Coronary artery (tissue), 2 donors: Measurements from ENCODE around the gene GIMAP6.
"Not testable (repeated sequence)": the region's sequence is repeated elsewhere in the genome, so short reads cannot be mapped to it uniquely, and the experiment has no call there.

Source experiments
- DNase-seq: peaks from one replicate; pipeline ENCODE4 v3.0.0-alpha.2; 2017; ENCODE audit warnings: low spot score
- H3K27ac ChIP-seq, 2 donors: fragments of 200-600 bp; sonication (generic); one replicate each; pipeline ENCODE4 v1.5.1; 2016 to 2019
- H3K4me3 ChIP-seq: fragments of 200-600 bp; sonication (generic); 2 replicates; pipeline ENCODE4 v1.5.1; 2016; ENCODE audit warnings: mild to moderate bottlenecking, moderate library complexity
- CTCF ChIP-seq: fragments of 200-600 bp; sonication (generic); IDR thresholded peaks from one replicate; pipeline ENCODE4 v1.5.1; 2019; ENCODE audit warnings: antibody characterized with exemption

GIMAP6 gene

GRCh38 chr7:150666412-150666811 lies 34.2 kb upstream of the GIMAP6 start:
- no peak for TF ChIP-seq CTCF

GRCh38 chr7:150665896-150666295 lies 33.7 kb upstream of the GIMAP6 start:
- H3K27ac ChIP-seq: peak overlapping the region in 1 of 2 donors; percentile 32
- DNase-seq: no peak
- no peak overlapping the region for H3K4me3 ChIP-seq
- no peak for TF ChIP-seq CTCF

More at GRCh38 chr7:150666412-150666811, 34.2 kb upstream of the GIMAP6 start:
- peak overlapping the region in 1 of 2 donors; percentile 32 for H3K27ac ChIP-seq
- no peak for DNase-seq
- no peak overlapping the region for H3K4me3 ChIP-seq

GRCh38 chr7:150665089-150665748 lies 33.0 kb upstream of the GIMAP6 start:
- no peak overlapping the region for H3K4me3 ChIP-seq
- no peak for DNase-seq
- TF ChIP-seq CTCF: no peak
- peak overlapping the region in 1 of 2 donors; percentile 32 for H3K27ac ChIP-seq

- no peak for DNase-seq
- Histone ChIP-seq H3K4me3 (no peak overlapping the region), H3K27ac (peak overlapping the region in 1 of 2 donors; percentile 10)
- no peak for TF ChIP-seq CTCF
Observed at GRCh38 chr7:150663802-150664494, 31.8 kb upstream of the GIMAP6 start.

- not testable (repeated sequence) for H3K4me3 ChIP-seq, DNase-seq, H3K27ac ChIP-seq
Observed at GRCh38 chr7:150662821-150663220, 30.6 kb upstream of the GIMAP6 start.

- TF ChIP-seq CTCF: no peak
- H3K27ac ChIP-seq: no peak overlapping the region
- no peak for DNase-seq
- no peak overlapping the region for H3K4me3 ChIP-seq
Observed at GRCh38 chr7:150660939-150661613, 28.9 kb upstream of the GIMAP6 start.

GRCh38 chr7:150657526-150657925 lies 25.3 kb upstream of the GIMAP6 start:
- Histone ChIP-seq H3K4me3 (no peak overlapping the region), H3K27ac (no peak overlapping the region)
- no peak for TF ChIP-seq CTCF
- DNase-seq: no peak
